Activated T-cell treated with anti-CD3 and anti-CD28 coated beads for 1 hour (primary cell): ENCODE data around the gene SLC4A1AP.

Experiments
- DNase-seq: peaks from one replicate; pipeline ENCODE4 v3.0.0-alpha.2; 2020; ENCODE audit warnings: low read depth

Gene SLC4A1AP

DNA sequence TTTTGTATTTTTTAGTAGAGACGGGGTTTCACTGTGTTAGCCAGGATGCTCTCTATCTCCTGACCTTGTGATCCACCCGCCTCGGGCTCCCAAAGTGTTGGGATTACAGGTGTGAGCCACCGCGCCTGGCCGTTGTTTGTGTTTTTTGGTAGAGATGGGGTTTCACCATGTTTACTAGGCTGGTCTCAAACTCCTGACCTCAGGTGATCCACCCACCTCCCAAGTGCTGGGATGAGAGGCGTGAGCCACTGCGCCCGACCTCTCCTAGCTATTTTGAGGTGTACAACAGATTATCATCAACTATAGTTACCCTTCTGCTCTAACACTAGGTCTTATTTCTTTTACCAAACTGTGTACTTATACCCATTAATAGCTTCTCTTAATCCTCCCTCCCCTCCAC lies 78.9 kb downstream of the SLC4A1AP start:
- no peak for DNase-seq
